GM12878 (cell line): Measurements from ENCODE around the gene TNFRSF8. TPM values are rescaled to one million over a fixed set of nuclear protein-coding genes. Genes with fewer than 3 reads are reported as not detected.

ENCODE experiments used
- CBX3 ChIP-seq: fragments of 200-600 bp; sonication (generic); IDR thresholded peaks from 2 replicates; pipeline ENCODE4 v1.6.1; 2016; ENCODE audit warnings: low read depth, borderline replicate concordance
- CBX5 ChIP-seq: sonication (generic); IDR thresholded peaks from 2 replicates; pipeline ENCODE4 v1.6.1; 2016; ENCODE audit warnings: low read depth, moderate library complexity, mild to moderate bottlenecking, inconsistent platforms
- CREM ChIP-seq: IDR thresholded peaks from 2 replicates; pipeline ENCODE4 v1.6.1; 2014; ENCODE audit warnings: antibody characterized with exemption, low read depth
- CUX1 ChIP-seq: IDR thresholded peaks from 2 replicates; pipeline ENCODE4 v1.6.1; 2012; ENCODE audit warnings: improper control_type of control experiment, low read depth, low read length; ENCODE audit not compliant: insufficient replicate concordance
- ETV6 ChIP-seq, 2 experiments: fragments of 450-650 bp in 1 of 2; IDR thresholded peaks in 1 of 2; conservative IDR thresholded peaks in 1 of 2; 2 replicates each; pipeline ENCODE4 v1.6.1; 2014; ENCODE audit warnings: antibody characterized with exemption in 1 of 2, borderline replicate concordance in 1 of 2, low read depth in 1 of 2, mild to moderate bottlenecking in 1 of 2, moderate library complexity in 1 of 2
- HDAC2 ChIP-seq: fragments of 200-600 bp; sonication (generic); IDR thresholded peaks from 2 replicates; pipeline ENCODE4 v1.6.1; 2017
- MLLT1 ChIP-seq: fragments of 450-650 bp; IDR thresholded peaks from 2 replicates; pipeline ENCODE4 v1.6.1; 2016; ENCODE audit warnings: mild to moderate bottlenecking
- MTA2 ChIP-seq: fragments of 450-650 bp; IDR thresholded peaks from 2 replicates; pipeline ENCODE4 v1.6.1; 2016; ENCODE audit warnings: low read depth, mild to moderate bottlenecking, moderate library complexity
- MXI1 ChIP-seq: fragments of 150-350 bp; IDR thresholded peaks from 2 replicates; pipeline ENCODE4 v1.6.1; 2011; ENCODE audit warnings: low read depth, mild to moderate bottlenecking, inconsistent platforms, low read length, improper control_type of control experiment
- NR2F1 ChIP-seq: fragments of 450-650 bp; conservative IDR thresholded peaks from 2 replicates; pipeline ENCODE4 v1.6.1; 2017; ENCODE audit warnings: mild to moderate bottlenecking
- RELB ChIP-seq: fragments of 450-650 bp; IDR thresholded peaks from 2 replicates; pipeline ENCODE4 v1.6.1; 2017; ENCODE audit warnings: low read depth, mild to moderate bottlenecking, moderate library complexity
- STAT1 ChIP-seq: fragments of 450-650 bp; conservative IDR thresholded peaks from 2 replicates; pipeline ENCODE4 v1.6.1; 2014; ENCODE audit warnings: antibody characterized with exemption, mild to moderate bottlenecking
- ZNF217 ChIP-seq: fragments of 450-650 bp; IDR thresholded peaks from 2 replicates; pipeline ENCODE4 v1.6.1; 2017; ENCODE audit warnings: antibody characterized with exemption, mild to moderate bottlenecking
- ZNF274 ChIP-seq: IDR thresholded peaks from one replicate; pipeline ENCODE4 v1.8.0; 2011; ENCODE audit not compliant: insufficient read length, insufficient read depth
- polyA plus RNA-seq, 11 experiments: library from polyadenylated mRNA; depleted of rRNA in 4 of 11; unstranded in 6 of 11; stranded (reverse) in 5 of 11; fragments of >200 nt; fragmentation: Nextera tagmentation in 4 of 11; fragmentation: Illumina TruSeq in 1 of 11; extraction: Ambion mirVana in 4 of 11; extraction: Trizol in 1 of 11; gene quantifications; 1 replicate in 1 of 11; 2 replicates in 10 of 11; pipeline versions ENCODE4 v1.2.1 to v1.2.3, GENCODE V29; 2011 to 2016; ENCODE audit warnings: inconsistent platforms in 2 of 11, missing spikeins in 2 of 11, low read depth in 1 of 11
- total RNA-seq, 4 experiments: library from RNA; depleted of rRNA in 3 of 4; stranded (reverse); fragments of >200 nt in 3 of 4; fragmentation: Illumina TruSeq in 1 of 4; extraction: Trizol in 1 of 4; gene quantifications; 2 replicates each; pipeline versions ENCODE4 v1.2.1 to v1.2.3, GENCODE V29; 2013 to 2021

The TNFRSF8 gene
- total and polyA plus RNA-seq, 10 of the 15 experiments (the other 5 are each of a cell fraction or from before 2014, with no cell fraction given), result 9.8 to 114 (median 58.8) TPM

- no peak for TF ChIP-seq CUX1
- no peak for TF ChIP-seq CBX3
- no peak for TF ChIP-seq MXI1
- TF ChIP-seq ZNF274, result no peak
- TF ChIP-seq STAT1, result no peak
- no peak for TF ChIP-seq MTA2
- TF ChIP-seq ETV6 (conservative IDR thresholded peaks at IDR 0.05 in 1 of 2, IDR thresholded peaks at IDR 0.05 in 1 of 2; ENCODE audit: borderline replicate concordance in 1 of 2, low read depth in 1 of 2), result peak in 1 of 2 experiments; percentile 57; a peak in 1 of 4 replicates
- no peak for TF ChIP-seq ZNF217
- no peak for TF ChIP-seq CBX5
- TF ChIP-seq HDAC2, result no peak
- no peak for TF ChIP-seq MLLT1
- TF ChIP-seq RELB, result no peak
- TF ChIP-seq NR2F1, result no peak
- 0 out of 2 replicates have a peak, but pooled peaks have one; percentile 22 for TF ChIP-seq CREM
- TF ChIP-seq, all 136 proteins: peak for 15
These were observed 5.7 kb upstream of the TNFRSF8 start (continued) for GRCh38 chr1:12057382-12057781.
